Measurements from ENCODE around the gene LRFN2. TPM values are rescaled to one million over a fixed set of nuclear protein-coding genes. Genes with fewer than 3 reads are reported as not detected.
A peak's percentile ranks its signal among the peaks of the same experiment; 100 is the strongest.

The LRFN2 gene
- total and polyA plus RNA-seq, 2 of the 8 experiments (the other 6 are each of a cell fraction or from before 2014, with no cell fraction given) = 2.3 TPM

DNA sequence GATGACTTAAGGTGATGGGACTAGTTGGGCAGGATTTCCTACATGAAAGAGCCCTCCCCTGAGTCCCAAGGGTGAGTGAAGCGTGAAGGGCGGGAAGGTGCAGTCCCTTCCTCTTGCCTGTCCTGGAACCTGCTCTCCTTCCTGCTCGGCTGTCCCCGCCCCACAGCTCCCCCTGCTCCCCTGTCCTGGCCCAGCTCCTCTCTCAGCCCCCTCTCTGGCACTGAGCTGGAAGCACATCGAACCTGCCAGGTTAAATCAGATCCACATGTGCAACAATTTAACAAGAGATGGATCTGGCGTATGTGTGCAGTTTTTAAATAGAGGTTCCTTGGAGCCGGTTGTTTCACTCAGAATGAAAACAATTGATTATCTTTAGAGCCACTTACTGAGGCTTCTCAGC is 95.0 kb downstream of the LRFN2 start:
- no peak for TF ChIP-seq POLR2A (IDR thresholded peaks at IDR 0.05; ENCODE audit: control extremely low read depth in 1 of 2, low read depth in 2 of 2, low read length in 2 of 2)
- peak in 1 of 2 experiments; percentile 34; a peak in 2 of 4 replicates for TF ChIP-seq RAD21 (IDR thresholded peaks at IDR 0.05 in 1 of 2, conservative IDR thresholded peaks at IDR 0.05 in 1 of 2; ENCODE audit: low read depth in 2 of 2, low read length in 2 of 2)
- no peak for TF ChIP-seq HDAC6 (IDR thresholded peaks at IDR 0.05; ENCODE audit: low read depth, low read length)
- no peak for TF ChIP-seq SIRT6 (IDR thresholded peaks at IDR 0.05; ENCODE audit: low read length)
- TF ChIP-seq SIN3A (conservative IDR thresholded peaks at IDR 0.05 in 1 of 2, IDR thresholded peaks at IDR 0.05 in 1 of 2; ENCODE audit: low read depth in 1 of 2, low read length in 2 of 2) = no peak
- TF ChIP-seq, protein P1, sequence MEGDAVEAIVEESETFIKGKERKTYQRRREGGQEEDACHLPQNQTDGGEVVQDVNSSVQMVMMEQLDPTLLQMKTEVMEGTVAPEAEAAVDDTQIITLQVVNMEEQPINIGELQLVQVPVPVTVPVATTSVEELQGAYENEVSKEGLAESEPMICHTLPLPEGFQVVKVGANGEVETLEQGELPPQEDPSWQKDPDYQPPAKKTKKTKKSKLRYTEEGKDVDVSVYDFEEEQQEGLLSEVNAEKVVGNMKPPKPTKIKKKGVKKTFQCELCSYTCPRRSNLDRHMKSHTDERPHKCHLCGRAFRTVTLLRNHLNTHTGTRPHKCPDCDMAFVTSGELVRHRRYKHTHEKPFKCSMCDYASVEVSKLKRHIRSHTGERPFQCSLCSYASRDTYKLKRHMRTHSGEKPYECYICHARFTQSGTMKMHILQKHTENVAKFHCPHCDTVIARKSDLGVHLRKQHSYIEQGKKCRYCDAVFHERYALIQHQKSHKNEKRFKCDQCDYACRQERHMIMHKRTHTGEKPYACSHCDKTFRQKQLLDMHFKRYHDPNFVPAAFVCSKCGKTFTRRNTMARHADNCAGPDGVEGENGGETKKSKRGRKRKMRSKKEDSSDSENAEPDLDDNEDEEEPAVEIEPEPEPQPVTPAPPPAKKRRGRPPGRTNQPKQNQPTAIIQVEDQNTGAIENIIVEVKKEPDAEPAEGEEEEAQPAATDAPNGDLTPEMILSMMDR (IDR thresholded peaks at IDR 0.05; ENCODE audit: control extremely low read depth in 1 of 3, insufficient read depth in 1 of 3, low read depth in 1 of 3, low read length in 3 of 3) = peak in 2 of 3 experiments; percentile 3 to 9; a peak in 2 of 4 replicates
- TF ChIP-seq, protein P2, sequence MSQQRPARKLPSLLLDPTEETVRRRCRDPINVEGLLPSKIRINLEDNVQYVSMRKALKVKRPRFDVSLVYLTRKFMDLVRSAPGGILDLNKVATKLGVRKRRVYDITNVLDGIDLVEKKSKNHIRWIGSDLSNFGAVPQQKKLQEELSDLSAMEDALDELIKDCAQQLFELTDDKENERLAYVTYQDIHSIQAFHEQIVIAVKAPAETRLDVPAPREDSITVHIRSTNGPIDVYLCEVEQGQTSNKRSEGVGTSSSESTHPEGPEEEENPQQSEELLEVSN (IDR thresholded peaks at IDR 0.05) = peak; percentile 30; the same call in 1 of the 2 replicates
- no peaks in the 10 kb centered on the region; the same call in 1 of the 2 replicates for H3K79me1 ChIP-seq (ENCODE audit: low read depth, low read length)
- no peaks in the 10 kb centered on the region; the same call in 1 of the 2 replicates for H3K23me2 ChIP-seq (ENCODE audit: low read depth, low read length)
- H2BK15ac ChIP-seq (ENCODE audit: low read length) = peak overlapping the region; percentile 67; the same call in 1 of the 2 replicates
- H2AFZ ChIP-seq (ENCODE audit: low read length) = no peak overlapping the region
- FAIRE-seq (no peak), DNase-seq (ENCODE audit: low read depth in 1 of 2, low spot score in 2 of 2) (peak in 1 of 2 experiments; percentile 56)
- no peak overlapping the region for H3K4me2 ChIP-seq (ENCODE audit: insufficient read depth in 1 of 2, low read depth in 2 of 2, low read length in 2 of 2)
- H2BK5ac ChIP-seq (ENCODE audit: low read depth, low read length) = 0 out of 2 replicates have a peak overlapping the region, but pooled peaks have one; percentile 56
- H3K4me3 ChIP-seq (ENCODE audit: extremely low read depth in 1 of 4, insufficient read depth in 2 of 4, low read depth in 3 of 4, low read length in 4 of 4) = no peak overlapping the region
- H3K9ac ChIP-seq (replicated peaks in 1 of 4; ENCODE audit: extremely low read depth in 1 of 4, low read depth in 3 of 4, low read length in 3 of 4) = no peak overlapping the region
- no peak overlapping the region for H3K14ac ChIP-seq (ENCODE audit: insufficient read length)
- no peak overlapping the region for H4K8ac ChIP-seq (ENCODE audit: extremely low read depth, insufficient read depth, low read length)
- no peak overlapping the region for H3K27ac ChIP-seq (ENCODE audit: low read depth, low read length)
- H4K91ac ChIP-seq (replicated peaks; ENCODE audit: insufficient read length, low read length) = no peak overlapping the region
- 0 out of 2 replicates have a peak overlapping the region, but pooled peaks have one; percentile 60 for H2BK12ac ChIP-seq (ENCODE audit: low read depth, low read length)
- H4K20me1 ChIP-seq (replicated peaks in 1 of 2; ENCODE audit: control insufficient read depth in 1 of 2, insufficient read depth in 2 of 2, low read length in 2 of 2) = no peaks in the 10 kb centered on the region
- H3K36me3 ChIP-seq (ENCODE audit: control insufficient read depth in 2 of 4, insufficient read depth in 4 of 4, low read length in 3 of 4) = no peaks in the 10 kb centered on the region
- 0 out of 2 replicates have a peak overlapping the region, but pooled peaks have one; percentile 56 for H2BK20ac ChIP-seq (ENCODE audit: low read length)
- H4K5ac ChIP-seq (ENCODE audit: insufficient read length, low read depth, low read length) = no peak overlapping the region
- H3K27me3 ChIP-seq (replicated peaks in 1 of 4; ENCODE audit: control insufficient read depth in 3 of 4, extremely low read depth in 1 of 4, insufficient read depth in 3 of 4, low read length in 3 of 4) = no peaks in the 10 kb centered on the region; a peak in 1 of 7 replicates
- peaks cover 0 to 2% (median under 1%) of the 10 kb centered on the region in 4 experiments; a peak in 2 of 7 replicates for H3K4me1 ChIP-seq (replicated peaks in 1 of 4; ENCODE audit: control insufficient read depth in 3 of 4, insufficient read depth in 4 of 4, low read length in 3 of 4)
- no peak overlapping the region for H2BK120ac ChIP-seq (replicated peaks; ENCODE audit: low read depth, low read length)
- no peak overlapping the region for H3K18ac ChIP-seq (ENCODE audit: extremely low read depth, low read length)
- POLR2A ChIA-PET (ENCODE audit: partially characterized antibody) = no interaction called here
- H3K23ac ChIP-seq (ENCODE audit: insufficient read length) = no peak overlapping the region
- no peaks in the 10 kb centered on the region for H3K79me2 ChIP-seq (ENCODE audit: control insufficient read depth in 1 of 2, insufficient read depth in 2 of 2, low read length in 2 of 2)
- no peak overlapping the region for H3K56ac ChIP-seq (replicated peaks; ENCODE audit: insufficient read length, low read depth, low read length)
- CTCF ChIA-PET (ENCODE audit: partially characterized antibody) = interaction anchor here (1.0 to 2.7 kb wide), 7 partner anchors 10 to 159 kb away, joined by 3 to 13 read pairs (median 3); partner anchors contain the start of gene LRFN2
- H3K4ac ChIP-seq (replicated peaks; ENCODE audit: insufficient read length, low read depth, low read length) = no peak overlapping the region
- no peaks in the 10 kb centered on the region for H3K9me3 ChIP-seq (ENCODE audit: insufficient read depth in 2 of 2, low read depth in 1 of 2, low read length in 1 of 2)
- 77% methylated on average over 6 of the region's 7 CpGs; no CpG with 5 or more reads in 1 of the 2 experiments for WGBS, 2 experiments (ENCODE audit: extremely low coverage in 1 of 2, insufficient coverage in 1 of 2, insufficient read length in 1 of 2, insufficient replicate concordance in 2 of 2, low coverage in 1 of 2, low lambda C conversion rate in 2 of 2, missing lambda C conversion rate in 1 of 2)
- H2AK5ac ChIP-seq (ENCODE audit: low read depth, low read length) = no peak overlapping the region

Measured in H1 (cell line).